NCI-H2107 (cell line): Measurements from ENCODE around the gene PHF14.
A peak's percentile ranks its signal among the peaks of the same experiment; 100 is the strongest.

Experiments
- DNase-seq: peaks from one replicate; lab custom pipeline; 2025; lab: John Stamatoyannopoulos, UW

PHF14 gene

DNA sequence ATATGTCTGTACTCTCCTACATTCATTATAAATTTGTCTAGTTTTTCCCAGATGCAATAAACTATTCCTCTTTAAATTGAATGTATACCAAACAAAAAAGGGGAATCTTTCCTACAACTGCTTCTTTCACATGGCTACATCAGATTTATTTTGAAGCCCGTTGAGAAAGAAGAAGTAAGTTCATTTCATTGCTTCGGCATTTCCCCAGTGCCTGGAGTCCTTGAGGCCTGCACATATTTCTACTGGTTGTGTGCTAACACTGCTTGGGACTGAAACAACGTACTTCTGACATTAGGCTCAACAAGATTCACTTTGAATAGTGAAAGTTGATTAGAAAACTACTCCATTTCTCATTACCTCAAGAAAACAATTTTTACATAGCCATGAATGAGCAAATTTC lies 201.7 kb downstream of the PHF14 start:
- no peak for DNase-seq

DNA sequence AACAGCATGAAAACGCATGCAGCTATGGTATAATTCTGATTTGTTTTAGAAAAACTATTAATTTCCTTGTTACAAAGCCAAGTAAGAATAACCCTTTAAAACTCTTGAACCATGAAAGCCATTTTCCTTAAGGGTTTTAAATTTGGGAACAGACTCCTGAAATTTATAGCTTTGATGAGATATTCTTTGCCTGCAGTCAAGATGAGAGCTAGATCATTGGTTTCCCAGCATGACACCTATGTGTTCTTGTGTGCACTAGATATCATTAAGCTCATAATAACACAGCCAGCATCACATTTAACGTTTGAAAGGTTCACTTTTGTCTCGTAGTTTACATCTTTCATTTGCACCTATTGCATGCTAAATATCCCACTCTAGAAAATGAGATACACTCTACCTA lies 202.2 kb downstream of the PHF14 start:
- DNase-seq = no peak

GRCh38 chr7:11176985-11177555 lies 203.4 kb downstream of the PHF14 start:
- no peak for DNase-seq

DNA sequence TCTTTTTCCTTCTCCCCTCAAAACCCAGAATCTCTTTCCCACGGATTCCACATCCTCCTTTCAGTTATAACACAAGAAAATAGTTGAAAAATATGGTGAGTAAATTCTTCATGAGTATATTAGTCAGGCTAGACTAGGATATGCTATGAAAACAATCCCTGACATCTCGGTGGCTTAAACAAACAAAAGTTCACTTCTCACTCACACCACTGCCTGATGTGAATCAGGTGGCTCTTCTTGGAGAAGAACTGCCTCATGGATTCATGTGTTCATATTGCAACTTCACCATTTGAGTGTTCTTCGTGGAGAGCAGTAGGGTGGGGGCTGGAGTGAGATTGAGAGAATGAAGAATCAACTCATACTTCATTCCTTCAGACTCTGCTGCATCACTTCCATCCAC lies 204.1 kb downstream of the PHF14 start:
- DNase-seq = no peak

DNA sequence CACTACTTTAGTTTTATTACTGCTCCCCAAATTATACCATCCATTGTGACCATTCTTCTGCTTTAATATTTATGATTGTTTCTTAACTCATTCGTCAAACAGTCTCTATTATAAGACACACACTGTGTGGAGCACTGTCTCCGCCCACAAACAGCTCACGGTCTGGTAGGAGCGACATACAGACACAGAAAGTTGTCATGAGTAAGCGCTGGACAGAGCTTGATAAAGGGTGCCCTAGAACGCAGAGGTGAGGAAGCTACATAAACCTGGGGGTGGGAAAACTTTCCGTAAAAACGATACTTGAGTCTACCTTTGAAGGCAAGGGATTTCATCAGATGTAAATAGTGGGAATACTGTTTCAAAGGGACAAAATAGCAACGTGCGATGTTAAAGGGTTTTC lies 207.9 kb downstream of the PHF14 start:
- DNase-seq = no peak

- no peak for DNase-seq
Measured at GRCh38 chr7:11182736-11183135, 209.1 kb downstream of the PHF14 start.

DNA sequence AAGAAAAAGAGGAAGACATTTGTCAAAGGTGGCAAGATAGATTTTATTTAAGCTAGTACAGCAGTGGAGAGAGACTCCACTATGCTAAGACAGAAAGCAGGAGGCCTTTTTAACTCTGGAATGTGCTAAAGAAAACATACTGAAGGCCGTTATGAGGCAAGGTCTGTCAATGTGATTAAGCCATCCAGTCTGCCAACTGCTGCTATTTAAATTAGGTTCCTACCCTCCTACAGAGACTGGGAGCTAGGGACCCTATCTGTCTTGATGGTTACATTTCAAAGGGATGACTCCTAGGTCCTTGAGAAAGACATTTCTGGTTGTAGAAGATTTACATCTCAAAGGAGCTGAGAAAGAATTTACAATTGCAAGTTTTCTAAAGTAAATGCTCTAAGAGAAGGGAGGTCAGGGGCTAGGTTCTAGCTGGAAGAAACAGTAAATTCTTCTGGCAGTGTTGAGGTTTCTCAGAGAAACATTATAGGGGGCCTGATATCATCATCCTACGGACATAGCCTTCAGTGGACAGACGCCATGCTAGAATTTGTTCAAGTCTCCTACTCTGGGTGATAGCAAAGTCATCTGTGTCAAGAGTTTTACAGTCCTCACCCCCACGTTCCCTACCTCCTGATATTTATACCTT lies 211.6 kb downstream of the PHF14 start:
- DNase-seq = no peak

- no peak for DNase-seq
Measured at GRCh38 chr7:11188529-11189310, 215.0 kb downstream of the PHF14 start.

DNA sequence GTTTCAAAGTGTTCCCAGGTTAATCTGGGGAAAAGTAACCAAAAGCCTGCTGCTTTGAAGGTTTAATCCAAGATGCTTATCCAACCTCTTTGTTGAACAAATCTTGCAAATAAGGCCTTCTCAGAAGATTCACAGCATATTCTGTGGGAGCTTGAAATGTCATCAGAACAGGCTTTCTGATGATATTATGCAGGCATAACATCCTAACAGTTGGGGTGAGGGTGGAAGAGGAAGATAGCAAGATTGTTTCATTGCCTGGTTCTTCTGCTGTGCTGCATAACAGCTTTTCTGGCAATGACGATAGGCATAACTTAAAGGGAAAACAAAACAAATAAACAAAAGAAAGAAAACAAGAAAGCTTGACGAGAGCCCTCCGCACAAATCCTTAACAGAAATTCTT lies 217.4 kb downstream of the PHF14 start:
- DNase-seq = no peak

DNA sequence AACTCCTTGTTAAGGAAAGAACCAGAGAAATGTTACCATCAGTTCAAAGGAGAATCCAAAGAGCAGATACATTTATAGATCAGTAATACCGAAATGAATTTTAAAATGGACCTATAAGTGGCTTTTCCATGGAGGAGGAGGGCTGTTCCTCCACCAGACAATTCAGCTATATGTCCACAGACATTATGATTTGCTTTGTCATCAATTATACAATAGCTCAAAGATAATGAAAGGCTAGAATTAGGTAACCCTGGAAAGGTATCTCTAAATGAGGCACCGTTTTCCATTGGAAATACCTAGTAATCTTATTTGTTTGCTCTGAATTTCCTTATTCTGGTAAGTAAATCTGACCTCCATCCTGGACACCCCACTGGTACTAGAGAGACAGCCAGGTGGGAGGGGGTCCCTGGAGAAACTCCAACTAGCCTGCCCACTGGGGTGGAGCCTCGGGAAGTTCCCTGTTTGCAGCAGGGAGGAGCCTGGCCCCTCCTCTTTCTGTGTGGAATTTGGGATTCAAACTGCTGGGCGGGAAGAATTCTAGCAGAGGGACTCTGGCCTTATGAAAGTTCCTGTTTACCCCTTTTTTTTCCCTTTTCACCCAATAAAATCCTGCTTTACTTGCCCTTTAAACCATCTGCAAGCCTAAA lies 218.0 kb downstream of the PHF14 start:
- no peak for DNase-seq

GRCh38 chr7:11192506-11192905 lies 218.8 kb downstream of the PHF14 start:
- DNase-seq = no peak

- peak; percentile 54 for DNase-seq
Measured at GRCh38 chr7:11193131-11193867, 219.6 kb downstream of the PHF14 start.

DNA sequence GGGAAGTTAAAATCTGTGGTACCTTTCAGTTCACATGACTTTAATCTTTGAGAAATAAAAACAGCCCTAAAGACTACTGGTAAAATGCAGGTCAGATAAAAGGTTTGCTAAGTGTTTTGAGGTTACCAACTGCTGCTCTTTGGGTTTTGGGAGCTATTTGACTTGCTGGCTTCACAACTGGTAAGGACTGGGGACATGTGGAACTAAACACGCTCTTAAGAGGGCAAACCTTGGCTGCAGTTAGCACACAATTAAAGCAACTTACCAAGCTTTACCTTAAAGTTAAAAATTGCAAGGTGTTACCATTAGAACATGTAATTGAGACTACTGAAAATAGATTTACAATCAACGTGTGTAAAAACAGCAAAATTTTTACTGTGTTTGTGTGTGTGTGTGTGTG lies 220.2 kb downstream of the PHF14 start:
- DNase-seq = no peak

- no peak for DNase-seq
Measured at GRCh38 chr7:11194492-11194891, 220.8 kb downstream of the PHF14 start.

DNA sequence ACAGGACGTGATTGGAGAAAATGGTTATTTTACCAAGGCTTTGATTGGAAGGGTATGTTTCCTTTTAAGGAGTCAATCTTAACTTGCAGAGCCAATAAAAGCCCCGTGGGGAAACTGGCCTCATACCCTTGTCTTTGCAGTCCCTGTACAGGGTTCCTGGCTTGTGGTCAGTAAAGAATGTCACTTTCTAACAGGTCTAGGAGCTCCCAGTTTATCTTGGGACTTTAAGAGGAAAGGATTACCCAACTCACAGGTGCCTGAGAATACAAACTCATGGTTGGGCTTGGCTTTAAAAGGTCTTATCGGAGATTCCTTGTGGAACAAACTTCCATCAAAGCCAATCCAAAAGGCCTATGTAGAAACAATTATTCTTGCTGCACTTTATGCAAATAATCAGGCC lies 221.8 kb downstream of the PHF14 start:
- no peak for DNase-seq

- DNase-seq = no peak
Measured at GRCh38 chr7:11196143-11196542, 222.5 kb downstream of the PHF14 start.

- DNase-seq = no peak
Measured at GRCh38 chr7:11203224-11203623, 229.6 kb downstream of the PHF14 start.

DNA sequence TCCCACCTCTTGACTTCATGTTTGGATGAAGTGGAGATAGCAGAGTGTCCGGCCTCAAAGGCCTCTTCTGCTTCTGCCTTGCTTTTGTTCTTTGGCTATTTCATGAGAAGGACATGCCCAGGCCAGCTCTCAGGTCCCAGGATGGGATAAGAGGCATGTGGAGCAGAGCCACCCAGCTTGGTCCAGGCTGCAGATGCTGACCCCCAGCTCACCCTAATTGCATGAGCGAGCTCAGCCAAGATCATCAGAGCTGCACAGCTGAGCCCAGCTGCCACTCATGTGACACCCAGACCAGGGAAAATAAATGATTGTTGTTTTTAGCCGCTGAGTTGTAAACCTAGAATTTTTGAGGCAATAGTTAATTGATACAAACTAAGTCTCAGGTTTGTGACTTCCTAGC lies 230.0 kb downstream of the PHF14 start:
- DNase-seq = no peak

DNA sequence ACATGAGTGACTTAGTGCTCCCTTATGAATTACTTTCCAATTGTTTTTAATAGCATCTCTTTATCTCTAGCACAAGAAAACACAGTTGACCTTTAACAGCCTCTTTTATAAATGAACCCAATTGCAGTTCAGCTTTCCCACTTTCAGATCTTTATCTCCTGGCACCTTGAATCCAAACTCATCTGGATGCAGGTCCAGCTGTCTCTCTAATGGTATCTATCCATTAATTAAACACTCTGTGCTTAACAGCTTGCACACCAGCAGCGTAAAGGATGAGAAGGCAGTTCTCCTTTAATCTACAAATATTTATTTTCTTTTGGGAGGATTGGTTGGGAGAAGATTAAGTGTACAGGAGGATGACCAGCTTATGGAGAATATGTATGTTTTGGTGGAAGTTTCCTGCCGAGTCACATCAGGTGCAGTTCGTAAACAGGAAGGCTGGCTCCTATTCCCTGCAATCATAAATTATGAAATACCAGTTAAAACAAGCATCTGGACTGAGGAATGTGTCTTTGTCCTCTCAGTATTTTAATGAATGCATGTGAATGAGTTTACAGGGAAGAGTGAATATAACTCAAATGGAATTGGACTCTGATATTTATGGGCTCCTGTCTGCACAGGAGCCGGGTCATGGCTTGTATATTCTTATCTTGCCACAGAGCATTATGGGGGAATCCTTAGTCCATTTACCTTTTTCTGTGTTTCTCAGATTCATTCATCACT lies 232.7 kb downstream of the PHF14 start:
- no peak for DNase-seq

DNA sequence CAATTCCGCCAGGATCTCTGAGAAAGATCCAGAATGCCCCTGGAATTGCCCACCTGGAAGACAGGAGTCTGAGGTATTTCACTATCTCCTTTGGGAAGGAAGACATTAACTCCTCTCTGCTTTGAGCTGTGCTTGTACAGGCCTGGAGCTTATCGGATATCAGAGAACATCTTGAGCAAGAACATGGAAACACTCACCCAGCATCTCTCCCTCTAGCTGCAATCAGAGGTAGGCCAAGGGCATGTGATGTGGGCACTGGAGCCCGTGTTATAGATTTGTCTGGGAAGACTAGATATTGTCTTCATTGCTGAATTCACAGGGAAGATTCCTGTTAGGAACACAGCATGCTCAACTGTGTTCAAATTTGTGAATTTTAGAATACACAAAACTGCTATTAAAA lies 233.9 kb downstream of the PHF14 start:
- no peak for DNase-seq

DNA sequence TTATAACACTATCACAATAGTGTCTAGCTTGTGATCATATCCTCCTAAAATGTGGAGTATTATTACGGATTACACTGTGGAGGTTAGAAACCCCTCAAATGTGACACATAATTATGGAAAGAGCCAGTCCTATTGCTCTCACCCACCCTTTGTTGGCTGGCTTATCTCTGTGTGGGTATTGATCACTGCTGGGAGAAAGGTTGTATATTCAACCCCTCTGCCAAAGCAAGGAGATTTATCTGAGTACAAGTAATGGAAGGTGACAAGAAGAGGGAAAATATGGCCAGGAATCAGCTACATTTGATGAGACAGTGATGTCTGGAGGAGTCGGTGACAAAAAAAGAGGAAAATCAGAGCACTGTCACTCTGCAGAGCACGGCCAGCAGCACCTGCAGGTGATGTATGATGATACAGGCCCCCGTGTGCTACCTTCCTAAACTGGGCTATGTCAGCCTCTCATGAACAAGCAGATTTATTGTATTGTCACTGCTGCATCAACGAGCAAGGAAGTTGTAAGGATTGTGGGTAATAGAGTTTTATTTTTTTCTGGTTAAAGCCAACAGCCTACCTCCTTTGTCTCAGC lies 235.3 kb downstream of the PHF14 start:
- DNase-seq = no peak
